ENCODE data around the gene PTGES2.
A peak's percentile ranks its signal among the peaks of the same experiment; 100 is the strongest.
"Not testable (repeated sequence)": the region's sequence is repeated elsewhere in the genome, so short reads cannot be mapped to it uniquely, and the experiment has no call there.

PTGES2 gene

GRCh38 chr9:128084746-128085145, 42.8 kb downstream of the PTGES2 start:
- no peak for DNase-seq

GRCh38 chr9:128082151-128082550, 45.4 kb downstream of the PTGES2 start:
- no peak for DNase-seq

- DNase-seq = no peak
Measured at GRCh38 chr9:128081056-128081455, 46.5 kb downstream of the PTGES2 start.

- DNase-seq = no peak
Measured at GRCh38 chr9:128080206-128080605, 47.3 kb downstream of the PTGES2 start.

DNA sequence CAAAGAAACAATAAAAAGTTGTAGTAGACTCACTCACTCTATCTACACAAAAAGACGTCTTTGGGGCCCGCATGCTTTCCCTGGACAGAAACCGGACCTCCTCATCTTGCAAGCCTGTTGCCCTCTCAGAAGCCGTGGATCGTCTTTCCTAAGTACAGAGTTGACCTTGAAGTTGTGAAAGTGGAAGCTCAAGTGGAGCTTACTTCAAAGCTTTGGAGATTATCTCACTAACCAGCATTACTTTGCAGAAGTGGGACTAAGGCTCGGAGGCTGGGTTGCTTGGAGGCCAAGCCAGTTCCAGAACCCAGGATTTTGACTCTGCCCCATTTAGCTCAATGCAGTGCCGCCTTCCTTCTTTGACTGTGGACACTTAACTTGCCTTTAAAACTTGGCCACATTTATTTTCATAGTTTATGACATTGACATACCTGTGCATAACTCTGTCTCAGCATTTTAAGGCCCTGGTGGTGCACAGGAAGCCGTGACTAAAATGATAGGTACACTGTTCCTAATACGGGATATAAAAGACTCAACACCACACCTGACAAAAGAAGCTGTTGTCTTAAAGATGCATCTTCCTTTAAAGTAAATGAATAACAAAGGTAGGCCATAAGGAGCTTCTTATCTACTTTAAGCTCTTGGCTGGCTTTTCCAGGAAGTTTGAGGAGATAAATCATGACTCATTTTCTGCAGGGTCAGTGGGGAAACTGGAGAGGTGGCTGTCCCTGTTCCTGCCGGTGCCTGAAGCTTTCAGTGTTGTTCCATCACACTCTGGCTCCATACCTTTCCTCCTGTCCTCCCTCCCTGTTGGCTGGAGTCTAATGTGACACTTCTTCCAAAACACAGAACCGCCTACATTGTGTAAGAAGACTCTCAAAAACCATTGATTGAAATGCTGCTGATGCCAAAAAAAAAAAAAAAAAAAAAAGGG, 48.8 kb downstream of the PTGES2 start:
- no peak for DNase-seq

DNA sequence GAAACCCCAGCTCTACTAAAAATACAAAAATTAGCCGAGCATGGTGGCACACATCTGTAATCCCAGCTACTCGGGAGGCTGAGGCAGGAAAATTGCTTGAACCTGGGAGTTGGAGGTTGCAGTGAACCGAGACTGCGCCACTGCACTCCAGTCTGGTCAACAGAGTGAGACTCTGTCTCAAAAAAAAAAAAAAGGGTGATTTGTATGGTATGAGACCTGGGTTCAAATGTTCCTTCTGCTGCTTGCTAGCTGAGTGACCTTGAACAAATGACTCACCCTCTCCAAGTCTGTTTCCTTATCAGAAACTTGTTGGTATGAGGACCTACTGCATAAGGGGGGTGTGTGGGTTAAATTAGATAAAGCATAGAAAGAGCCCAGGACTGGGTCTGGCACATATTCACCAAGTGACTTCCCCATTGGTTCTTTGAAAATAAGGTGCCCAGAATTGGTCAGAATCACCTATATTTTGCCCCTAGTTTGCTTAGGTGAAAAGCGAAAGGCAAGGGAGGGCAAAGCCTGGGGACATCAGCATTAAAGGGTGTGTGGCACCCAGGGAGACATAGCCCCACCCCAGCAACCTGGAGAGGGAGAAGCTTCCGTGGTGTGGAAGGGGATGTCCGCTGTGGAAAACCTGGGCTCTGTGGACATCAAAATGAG, 49.6 kb downstream of the PTGES2 start:
- no peak for DNase-seq

GRCh38 chr9:128073253-128073886, 54.2 kb downstream of the PTGES2 start:
- DNase-seq = no peak

DNA sequence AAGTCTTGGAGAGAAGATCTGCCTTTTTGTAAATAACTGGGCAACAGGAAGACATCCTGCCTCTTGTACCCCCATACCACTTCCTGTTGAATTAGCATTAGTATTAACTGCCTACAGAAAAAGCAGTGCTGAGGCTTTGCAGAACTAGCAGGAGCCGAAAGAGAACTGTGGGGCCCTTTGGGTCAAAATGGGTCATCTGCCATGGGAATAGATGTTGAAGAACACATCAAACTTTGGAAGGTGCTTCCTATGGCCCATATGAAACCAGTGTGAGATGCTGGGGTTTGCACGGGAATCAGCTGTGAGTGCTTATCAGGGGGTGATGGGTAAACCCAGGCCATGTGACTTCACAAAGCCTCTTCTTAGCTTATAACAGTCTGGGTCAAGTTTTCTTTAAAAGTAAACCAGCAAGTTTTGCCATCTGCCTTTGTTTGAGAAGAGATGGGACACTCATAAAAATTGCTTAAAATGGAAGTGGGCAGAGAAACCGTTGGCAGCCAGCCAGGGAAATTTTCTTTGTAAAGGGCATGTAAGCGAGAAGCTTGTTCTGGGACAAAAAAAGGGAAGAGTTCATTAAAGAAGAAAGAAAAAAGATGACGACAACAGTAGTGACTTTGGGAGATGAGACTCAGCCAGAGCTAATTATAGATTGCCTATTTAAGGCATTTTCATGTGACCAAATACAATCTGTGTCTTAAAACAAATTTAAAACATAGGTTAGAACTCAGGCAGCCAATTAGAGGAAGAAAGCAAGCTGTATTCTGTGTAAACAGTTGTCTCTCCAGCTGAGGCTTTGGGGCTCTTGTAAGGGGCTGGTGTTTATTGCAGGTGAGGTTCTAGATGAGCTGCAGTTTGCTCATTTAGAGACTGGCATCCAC, 55.1 kb downstream of the PTGES2 start:
- DNase-seq = peak; percentile 55

GRCh38 chr9:128071475-128071874, 56.1 kb downstream of the PTGES2 start:
- not testable (repeated sequence) for DNase-seq

DNA sequence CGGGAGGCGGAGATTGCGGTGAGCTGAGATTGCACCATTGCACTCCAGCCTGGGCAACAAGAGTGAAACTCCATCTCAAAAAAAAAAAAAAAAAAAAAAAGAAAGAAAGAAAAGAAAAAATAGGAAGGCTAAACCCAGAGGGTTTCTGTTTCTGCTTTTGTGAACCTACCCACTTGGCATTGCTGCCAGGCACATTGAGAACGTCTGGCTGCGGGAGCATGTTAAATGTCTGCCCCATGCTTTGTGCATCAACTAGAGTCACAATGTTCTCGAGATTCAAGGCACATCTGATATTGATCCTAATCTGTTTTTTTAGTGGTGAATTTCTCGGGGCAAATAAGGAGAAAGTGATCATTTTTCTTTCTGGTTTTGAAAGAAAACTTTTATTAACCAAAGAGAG, 56.7 kb downstream of the PTGES2 start:
- no peak for DNase-seq
